PFSK-1 (cell line): Measurements from ENCODE around the gene MTRF1L.

Experiments
- FOXP2 ChIP-seq: optimal IDR thresholded peaks from 2 replicates; pipeline ENCODE3; 2011; ENCODE audit warnings: borderline replicate concordance, control low read depth, inconsistent platforms; ENCODE audit not compliant: insufficient read depth; ENCODE audit errors: extremely low read length, extremely low read depth
- POLR2AphosphoS5 ChIP-seq: IDR thresholded peaks from 2 replicates; pipeline ENCODE4 v1.6.1; 2012; ENCODE audit warnings: low read depth, mild to moderate bottlenecking, control low read depth, low read length, moderate library complexity
- REST ChIP-seq, 2 experiments: IDR thresholded peaks; 2 replicates each; pipeline versions ENCODE4 v1.6.1 to v1.8.0; 2011 to 2012; ENCODE audit warnings: low read depth in 2 of 2, low read length in 2 of 2, control low read depth in 1 of 2, inconsistent platforms in 1 of 2, mild to moderate bottlenecking in 1 of 2, moderate library complexity in 1 of 2; ENCODE audit not compliant: insufficient read depth in 1 of 2
- SIN3A ChIP-seq: IDR thresholded peaks from 2 replicates; pipeline ENCODE4 v1.6.1; 2012; ENCODE audit warnings: mild to moderate bottlenecking, low read length, moderate library complexity, borderline replicate concordance; ENCODE audit not compliant: insufficient read depth
- TAF1 ChIP-seq: IDR thresholded peaks from 2 replicates; pipeline ENCODE4 v1.6.1; 2012; ENCODE audit warnings: low read length, control low read depth, borderline replicate concordance; ENCODE audit not compliant: insufficient read depth

Gene MTRF1L

GRCh38 chr6:153032255-153032882 lies 29.9 kb upstream of the MTRF1L start:
- TF ChIP-seq FOXP2, result no peak
- TF ChIP-seq SIN3A, result no peak
- no peak for TF ChIP-seq TAF1
- TF ChIP-seq POLR2AphosphoS5, result no peak
- no peak for TF ChIP-seq REST (IDR thresholded peaks at IDR 0.05; ENCODE audit: insufficient read depth in 1 of 2, low read depth in 2 of 2, low read length in 2 of 2)

GRCh38 chr6:153031335-153031955 lies 28.9 kb upstream of the MTRF1L start:
- TF ChIP-seq SIN3A, result no peak
- TF ChIP-seq REST (IDR thresholded peaks at IDR 0.05; ENCODE audit: insufficient read depth in 1 of 2, low read depth in 2 of 2, low read length in 2 of 2), result no peak
- no peak for TF ChIP-seq FOXP2
- no peak for TF ChIP-seq TAF1
- no peak for TF ChIP-seq POLR2AphosphoS5

- TF ChIP-seq SIN3A, result no peak
- no peak for TF ChIP-seq FOXP2
- no peak for TF ChIP-seq TAF1
Measured at GRCh38 chr6:153028963-153029362, 26.5 kb upstream of the MTRF1L start.

GRCh38 chr6:153028286-153028685 lies 25.8 kb upstream of the MTRF1L start:
- TF ChIP-seq POLR2AphosphoS5 (no peak), FOXP2 (no peak), REST (IDR thresholded peaks at IDR 0.05; ENCODE audit: insufficient read depth in 1 of 2, low read depth in 2 of 2, low read length in 2 of 2) (no peak), SIN3A (no peak), TAF1 (no peak)

GRCh38 chr6:153027480-153027879 lies 25.0 kb upstream of the MTRF1L start:
- TF ChIP-seq SIN3A (no peak), REST (IDR thresholded peaks at IDR 0.05; ENCODE audit: insufficient read depth in 1 of 2, low read depth in 2 of 2, low read length in 2 of 2) (no peak), FOXP2 (no peak), POLR2AphosphoS5 (no peak), TAF1 (no peak)
